ENCODE results near the gene SETDB1. TPM values are rescaled to one million over a fixed set of nuclear protein-coding genes. Genes with fewer than 3 reads are reported as not detected.
"Not testable (repeated sequence)": the region's sequence is repeated elsewhere in the genome, so short reads cannot be mapped to it uniquely, and the experiment has no call there.

Gene SETDB1
- polyA plus RNA-seq (2013): 63.1 TPM

GRCh38 chr1:150926097-150926741, at the start of gene SETDB1:
TSS of gene SETDB1 (plus strand) at chr1:150926363. CDS start at chr1:150927715, 1,352 bp downstream.
- H3K36me3 ChIP-seq (ENCODE audit: control insufficient read depth in 4 of 4, insufficient read depth in 4 of 4, low read length in 3 of 4): peaks cover 14 to 32% (median 23%) of the 10 kb centered on the region in 4 experiments
- peak within 1 kb of the TSS; percentile 92 to 96 for H3K27ac ChIP-seq (ENCODE audit: insufficient read depth in 1 of 2, low read depth in 1 of 2, low read length in 2 of 2, poor library complexity in 1 of 2, severe bottlenecking in 2 of 2)
- peaks cover 2 to 13% (median 6%) of the 10 kb centered on the region in 4 experiments for H3K4me1 ChIP-seq (ENCODE audit: control extremely low read depth in 1 of 4, control insufficient read depth in 4 of 4, insufficient read depth in 4 of 4, low read length in 3 of 4)
- WGBS (ENCODE audit: insufficient coverage): 0% methylated on average over 26 of the region's 39 CpGs
- peak; percentile 97 to 99 (median 98) for DNase-seq
- POLR2A ChIA-PET: interaction anchor here (0.5 kb wide), 1 partner anchor 47 kb away, joined by 3 read pairs; no protein-coding TSS in a partner anchor
- peak within 1 kb of the TSS; percentile 62 to 98 (median 93) for H3K4me3 ChIP-seq (ENCODE audit: control insufficient read depth in 1 of 7, extremely low read depth in 1 of 7, insufficient read depth in 4 of 7, low read depth in 2 of 7, low read length in 6 of 7)
- CTCF ChIA-PET: interaction anchor here (0.6 to 1.7 kb wide), 5 partner anchors 13 to 70 kb away, joined by 3 to 7 read pairs (median 4); no protein-coding TSS in a partner anchor
- H3K9me3 ChIP-seq (ENCODE audit: control extremely low read depth in 1 of 5, control insufficient read depth in 4 of 5, insufficient read depth in 2 of 5, low read depth in 1 of 5, low read length in 4 of 5): peaks cover 0 to 3% (median 0%) of the 10 kb centered on the region in 5 experiments
- no peaks in the 10 kb centered on the region for H3K27me3 ChIP-seq (replicated peaks in 2 of 5; ENCODE audit: control insufficient read depth in 4 of 5, insufficient read depth in 5 of 5, low read length in 4 of 5)

- not testable (repeated sequence) for H3K27ac ChIP-seq (ENCODE audit: insufficient read depth in 1 of 2, low read depth in 1 of 2, low read length in 2 of 2, poor library complexity in 1 of 2, severe bottlenecking in 2 of 2); H3K36me3 ChIP-seq (ENCODE audit: control insufficient read depth in 4 of 4, insufficient read depth in 4 of 4, low read length in 3 of 4); H3K27me3 ChIP-seq (replicated peaks in 2 of 5; ENCODE audit: control insufficient read depth in 4 of 5, insufficient read depth in 5 of 5, low read length in 4 of 5); H3K4me3 ChIP-seq (ENCODE audit: control insufficient read depth in 1 of 7, extremely low read depth in 1 of 7, insufficient read depth in 4 of 7, low read depth in 2 of 7, low read length in 6 of 7); DNase-seq; H3K9me3 ChIP-seq (ENCODE audit: control extremely low read depth in 1 of 5, control insufficient read depth in 4 of 5, insufficient read depth in 2 of 5, low read depth in 1 of 5, low read length in 4 of 5)
- WGBS (ENCODE audit: insufficient coverage): 100% methylated on average over 1 of the region's 2 CpGs
- POLR2A ChIA-PET: interaction anchor here (0.6 kb wide), 2 partner anchors 41 to 47 kb away, joined by 3 to 4 read pairs; no protein-coding TSS in a partner anchor
- CTCF ChIA-PET: interaction anchor here (1.6 kb wide), 1 partner anchor 10 kb away, joined by 3 read pairs; no protein-coding TSS in a partner anchor
- peaks cover 7 to 18% (median 15%) of the 10 kb centered on the region in 4 experiments for H3K4me1 ChIP-seq (ENCODE audit: control extremely low read depth in 1 of 4, control insufficient read depth in 4 of 4, insufficient read depth in 4 of 4, low read length in 3 of 4)
These were observed 47.2 kb upstream of the SETDB1 start for GRCh38 chr1:150878931-150879330.

GRCh38 chr1:150881331-150882070, 44.7 kb upstream of the SETDB1 start:
- Histone ChIP-seq H3K27ac (ENCODE audit: insufficient read depth in 1 of 2, low read depth in 1 of 2, low read length in 2 of 2, poor library complexity in 1 of 2, severe bottlenecking in 2 of 2) (no peak overlapping the region), H3K4me3 (ENCODE audit: control insufficient read depth in 1 of 7, extremely low read depth in 1 of 7, insufficient read depth in 4 of 7, low read depth in 2 of 7, low read length in 6 of 7) (no peak overlapping the region), H3K9me3 (ENCODE audit: control extremely low read depth in 1 of 5, control insufficient read depth in 4 of 5, insufficient read depth in 2 of 5, low read depth in 1 of 5, low read length in 4 of 5) (no peaks in the 10 kb centered on the region), H3K36me3 (ENCODE audit: control insufficient read depth in 4 of 4, insufficient read depth in 4 of 4, low read length in 3 of 4) (no peaks in the 10 kb centered on the region), H3K4me1 (ENCODE audit: control extremely low read depth in 1 of 4, control insufficient read depth in 4 of 4, insufficient read depth in 4 of 4, low read length in 3 of 4) (no peaks in the 10 kb centered on the region), H3K27me3 (replicated peaks in 2 of 5; ENCODE audit: control insufficient read depth in 4 of 5, insufficient read depth in 5 of 5, low read length in 4 of 5) (no peaks in the 10 kb centered on the region)
- ChIA-PET CTCF (no interaction called here), POLR2A (no interaction called here)
- WGBS (ENCODE audit: insufficient coverage): 100% methylated on average over 1 of the region's 2 CpGs
- DNase-seq: peak in 1 of 3 donors; percentile 24

- H3K4me3 ChIP-seq (ENCODE audit: control insufficient read depth in 1 of 7, extremely low read depth in 1 of 7, insufficient read depth in 4 of 7, low read depth in 2 of 7, low read length in 6 of 7); H3K9me3 ChIP-seq (ENCODE audit: control extremely low read depth in 1 of 5, control insufficient read depth in 4 of 5, insufficient read depth in 2 of 5, low read depth in 1 of 5, low read length in 4 of 5); H3K27me3 ChIP-seq (replicated peaks in 2 of 5; ENCODE audit: control insufficient read depth in 4 of 5, insufficient read depth in 5 of 5, low read length in 4 of 5); H3K36me3 ChIP-seq (ENCODE audit: control insufficient read depth in 4 of 4, insufficient read depth in 4 of 4, low read length in 3 of 4); H3K27ac ChIP-seq (ENCODE audit: insufficient read depth in 1 of 2, low read depth in 1 of 2, low read length in 2 of 2, poor library complexity in 1 of 2, severe bottlenecking in 2 of 2); H3K4me1 ChIP-seq (ENCODE audit: control extremely low read depth in 1 of 4, control insufficient read depth in 4 of 4, insufficient read depth in 4 of 4, low read length in 3 of 4); DNase-seq; POLR2A ChIA-PET: not testable (repeated sequence)
- CTCF ChIA-PET: interaction anchor here (0.8 to 1.0 kb wide), 2 partner anchors 39 to 112 kb away, joined by 3 read pairs; no protein-coding TSS in a partner anchor
- 100% methylated on average over 3 of the region's 5 CpGs for WGBS (ENCODE audit: insufficient coverage)
These were observed 43.0 kb upstream of the SETDB1 start for GRCh38 chr1:150883121-150883520.

- no peak for DNase-seq
- POLR2A ChIA-PET: no interaction called here
- H3K9me3 ChIP-seq (ENCODE audit: control extremely low read depth in 1 of 5, control insufficient read depth in 4 of 5, insufficient read depth in 2 of 5, low read depth in 1 of 5, low read length in 4 of 5): no peaks in the 10 kb centered on the region
- 88% methylated on average over 2 of the region's 3 CpGs for WGBS (ENCODE audit: insufficient coverage)
- CTCF ChIA-PET: interaction anchor here (0.6 to 1.0 kb wide), 3 partner anchors 27 to 51 kb away, joined by 3 read pairs; no protein-coding TSS in a partner anchor
- H3K4me3 ChIP-seq (ENCODE audit: control insufficient read depth in 1 of 7, extremely low read depth in 1 of 7, insufficient read depth in 4 of 7, low read depth in 2 of 7, low read length in 6 of 7): no peak within 1 kb of the TSS
- H3K27ac ChIP-seq (ENCODE audit: insufficient read depth in 1 of 2, low read depth in 1 of 2, low read length in 2 of 2, poor library complexity in 1 of 2, severe bottlenecking in 2 of 2): no peak within 1 kb of the TSS
- H3K4me1 ChIP-seq (ENCODE audit: control extremely low read depth in 1 of 4, control insufficient read depth in 4 of 4, insufficient read depth in 4 of 4, low read length in 3 of 4): peaks cover 6 to 16% (median 11%) of the 10 kb centered on the region in 4 experiments
- no peaks in the 10 kb centered on the region for H3K27me3 ChIP-seq (replicated peaks in 2 of 5; ENCODE audit: control insufficient read depth in 4 of 5, insufficient read depth in 5 of 5, low read length in 4 of 5)
- H3K36me3 ChIP-seq (ENCODE audit: control insufficient read depth in 4 of 4, insufficient read depth in 4 of 4, low read length in 3 of 4): no peaks in the 10 kb centered on the region
These were observed 39.1 kb upstream of the SETDB1 start, which contains the start of gene CTXND2 for GRCh38 chr1:150887018-150887417. TSS of gene CTXND2 (plus strand) at chr1:150887136. CDS start at chr1:150912315, 25,179 bp downstream.

- CTCF ChIA-PET: interaction anchor here (0.8 to 1.2 kb wide), 2 partner anchors 10 to 33 kb away, joined by 3 read pairs; no protein-coding TSS in a partner anchor
- no peak overlapping the region for H3K27ac ChIP-seq (ENCODE audit: insufficient read depth in 1 of 2, low read depth in 1 of 2, low read length in 2 of 2, poor library complexity in 1 of 2, severe bottlenecking in 2 of 2)
- peaks cover 6 to 16% (median 11%) of the 10 kb centered on the region in 4 experiments for H3K4me1 ChIP-seq (ENCODE audit: control extremely low read depth in 1 of 4, control insufficient read depth in 4 of 4, insufficient read depth in 4 of 4, low read length in 3 of 4)
- no peak for DNase-seq
- H3K27me3 ChIP-seq (replicated peaks in 2 of 5; ENCODE audit: control insufficient read depth in 4 of 5, insufficient read depth in 5 of 5, low read length in 4 of 5): no peaks in the 10 kb centered on the region
- H3K36me3 ChIP-seq (ENCODE audit: control insufficient read depth in 4 of 4, insufficient read depth in 4 of 4, low read length in 3 of 4): no peaks in the 10 kb centered on the region
- POLR2A ChIA-PET: no interaction called here
- no peaks in the 10 kb centered on the region for H3K9me3 ChIP-seq (ENCODE audit: control extremely low read depth in 1 of 5, control insufficient read depth in 4 of 5, insufficient read depth in 2 of 5, low read depth in 1 of 5, low read length in 4 of 5)
- H3K4me3 ChIP-seq (ENCODE audit: control insufficient read depth in 1 of 7, extremely low read depth in 1 of 7, insufficient read depth in 4 of 7, low read depth in 2 of 7, low read length in 6 of 7): no peak overlapping the region
- 100% methylated on average over 2 of the region's 8 CpGs for WGBS (ENCODE audit: insufficient coverage)
These were observed 37.4 kb upstream of the SETDB1 start for GRCh38 chr1:150888727-150889126.

All from common myeloid progenitor, CD34-positive (primary cell).